Esophagus muscularis mucosa (tissue), 3 donors: ENCODE data around the gene HSPG2.

Source experiments
- EP300 ChIP-seq: sonication (generic); formaldehyde crosslinking; IDR thresholded peaks from one replicate; pipeline ENCODE4 v1.6.1; 2017; ENCODE audit warnings: antibody characterized with exemption
- TF ChIP-seq, protein P1 (sequence below), 3 experiments: fragments of 200-600 bp in 2 of 3; fragments of 450-650 bp in 1 of 3; sonication (generic) in 2 of 3; IDR thresholded peaks; one replicate each; pipeline ENCODE4 v1.5.1; 2017 to 2019; ENCODE audit warnings: antibody characterized with exemption in 3 of 3, mild to moderate bottlenecking in 2 of 3, moderate library complexity in 1 of 3

DNA sequence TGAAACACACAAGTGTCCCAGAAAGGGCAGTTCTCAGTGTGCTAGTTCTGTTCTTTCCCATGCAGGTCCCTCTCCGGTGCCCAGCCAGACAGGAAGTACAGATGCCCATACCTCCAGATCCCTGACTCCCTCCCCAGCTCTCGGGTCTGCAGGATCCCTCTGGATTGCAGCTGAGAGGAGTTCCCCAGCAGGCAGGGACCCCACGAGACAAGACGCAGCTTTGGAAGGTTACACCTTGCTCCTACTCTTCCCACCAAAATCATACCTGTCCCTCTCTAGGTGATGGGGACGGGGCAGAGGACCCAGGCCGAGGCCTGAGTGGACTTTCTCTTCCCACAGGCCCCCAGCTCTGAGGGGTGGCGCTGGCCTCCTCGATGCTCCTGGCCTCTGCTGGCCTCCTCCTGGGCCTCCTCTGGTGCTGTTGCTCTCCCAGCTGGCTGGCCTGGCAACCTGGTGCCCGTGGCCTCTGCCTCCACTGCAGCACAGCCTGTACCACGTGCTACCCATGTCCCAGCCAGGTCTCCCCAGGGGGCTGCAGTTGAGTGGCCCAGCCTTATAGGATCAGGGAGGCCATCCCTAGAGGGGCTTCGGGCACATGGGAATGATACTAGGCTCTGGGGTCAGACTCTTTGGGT, 115.6 kb downstream of the HSPG2 start:
- TF ChIP-seq, protein P1, sequence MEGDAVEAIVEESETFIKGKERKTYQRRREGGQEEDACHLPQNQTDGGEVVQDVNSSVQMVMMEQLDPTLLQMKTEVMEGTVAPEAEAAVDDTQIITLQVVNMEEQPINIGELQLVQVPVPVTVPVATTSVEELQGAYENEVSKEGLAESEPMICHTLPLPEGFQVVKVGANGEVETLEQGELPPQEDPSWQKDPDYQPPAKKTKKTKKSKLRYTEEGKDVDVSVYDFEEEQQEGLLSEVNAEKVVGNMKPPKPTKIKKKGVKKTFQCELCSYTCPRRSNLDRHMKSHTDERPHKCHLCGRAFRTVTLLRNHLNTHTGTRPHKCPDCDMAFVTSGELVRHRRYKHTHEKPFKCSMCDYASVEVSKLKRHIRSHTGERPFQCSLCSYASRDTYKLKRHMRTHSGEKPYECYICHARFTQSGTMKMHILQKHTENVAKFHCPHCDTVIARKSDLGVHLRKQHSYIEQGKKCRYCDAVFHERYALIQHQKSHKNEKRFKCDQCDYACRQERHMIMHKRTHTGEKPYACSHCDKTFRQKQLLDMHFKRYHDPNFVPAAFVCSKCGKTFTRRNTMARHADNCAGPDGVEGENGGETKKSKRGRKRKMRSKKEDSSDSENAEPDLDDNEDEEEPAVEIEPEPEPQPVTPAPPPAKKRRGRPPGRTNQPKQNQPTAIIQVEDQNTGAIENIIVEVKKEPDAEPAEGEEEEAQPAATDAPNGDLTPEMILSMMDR (IDR thresholded peaks at IDR 0.05): no peak
- no peak for TF ChIP-seq EP300
